H1 (cell line): ENCODE data around the gene NT5DC1. TPM values are rescaled to one million over a fixed set of nuclear protein-coding genes. Genes with fewer than 3 reads are reported as not detected.

ENCODE experiments used
- BCL11A ChIP-seq, 2 experiments: IDR thresholded peaks; one replicate each; pipeline ENCODE4 v1.6.1; 2011; ENCODE audit warnings: low read depth in 2 of 2, low read length in 2 of 2, mild to moderate bottlenecking in 2 of 2
- CHD7 ChIP-seq: fragments of 300-600 bp; sonication (generic); IDR thresholded peaks from 2 replicates; pipeline ENCODE4 v1.7.1; 2012; ENCODE audit warnings: low read length, moderate library complexity, mild to moderate bottlenecking, inconsistent platforms; ENCODE audit not compliant: insufficient replicate concordance
- EZH2 ChIP-seq: fragments of 200-600 bp; sonication (generic); IDR thresholded peaks from 2 replicates; pipeline ENCODE4 v1.7.1; 2012; ENCODE audit warnings: low read depth, mild to moderate bottlenecking, moderate library complexity, low read length, inconsistent platforms; ENCODE audit not compliant: severe bottlenecking
- polyA plus RNA-seq, 7 experiments: library from polyadenylated mRNA; depleted of rRNA in 3 of 7; stranded (reverse) in 5 of 7; unstranded in 2 of 7; fragments of >200 nt in 5 of 7; fragments of 200-250 nt in 2 of 7; gene quantifications; 1 replicate in 5 of 7; 2 replicates in 1 of 7; 4 replicates in 1 of 7; pipeline versions ENCODE4 v1.2.1 to v1.2.3, GENCODE V29; 2011 to 2013; ENCODE audit warnings: missing spikeins in 2 of 7, mixed read lengths in 2 of 7
- total RNA-seq: library from RNA; stranded (reverse); fragmentation: NEBNext Ultra II Directional; extraction: Animal tissue kit (Norgen Biotek cat#: 25700); gene quantifications from 2 replicates; pipeline ENCODE4 v1.2.1, GENCODE V29; 2021

NT5DC1 gene
- total and polyA plus RNA-seq, 2 of the 8 experiments (the other 6 are each of a cell fraction or from before 2014, with no cell fraction given): 25.3 to 72.7 TPM

- TF ChIP-seq CHD7: no peak
- TF ChIP-seq BCL11A (IDR thresholded peaks at IDR 0.05; ENCODE audit: low read depth in 2 of 2, low read length in 2 of 2): no peak
- no peak for TF ChIP-seq EZH2
Observed at GRCh38 chr6:116208056-116208785, 107.6 kb downstream of the NT5DC1 start (continued).
